Activated effector memory CD4-positive, alpha-beta T cell treated with anti-CD3 and anti-CD28 coated beads, Interleukin-2, amount 50 U/mL, for 16 hours (primary cell): ENCODE measurements around the gene KCNN1.
A peak's percentile ranks its signal among the peaks of the same experiment; 100 is the strongest.
"Not testable (repeated sequence)": the region's sequence is repeated elsewhere in the genome, so short reads cannot be mapped to it uniquely, and the experiment has no call there.

Experiments
- DNase-seq: peaks from one replicate; pipeline ENCODE4 v3.0.0-alpha.2; 2020

Gene KCNN1

GRCh38 chr19:17966550-17967256 is at the start of gene KCNN1:
Gene KCNN1 (plus strand): TSS chr19:17967107. CDS start chr19:17973889, 6,782 bp downstream.
- DNase-seq: no peak

GRCh38 chr19:17918151-17918550 is 48.8 kb upstream of the KCNN1 start:
- DNase-seq: not testable (repeated sequence)

- not testable (repeated sequence) for DNase-seq
Observed at GRCh38 chr19:17919122-17919521, 47.8 kb upstream of the KCNN1 start.

- no peak for DNase-seq
Observed at GRCh38 chr19:17920527-17920926, 46.4 kb upstream of the KCNN1 start.

GRCh38 chr19:17922138-17922537 is 44.8 kb upstream of the KCNN1 start:
- DNase-seq: no peak

- DNase-seq: no peak
Observed at GRCh38 chr19:17926044-17926443, 40.9 kb upstream of the KCNN1 start.

GRCh38 chr19:17929056-17929455 is 37.9 kb upstream of the KCNN1 start:
- DNase-seq: no peak

GRCh38 chr19:17931532-17932191 is 35.2 kb upstream of the KCNN1 start:
- DNase-seq: no peak

GRCh38 chr19:17932485-17933338 is 34.2 kb upstream of the KCNN1 start, which contains the start of gene CCDC124:
Gene CCDC124 (plus strand): TSS chr19:17933015. CDS start chr19:17936421, 3,406 bp downstream.
- peak; percentile 96 for DNase-seq

- no peak for DNase-seq
Observed at GRCh38 chr19:17933414-17934129, 33.3 kb upstream of the KCNN1 start.

GRCh38 chr19:17936379-17936778 is 30.5 kb upstream of the KCNN1 start:
- DNase-seq: no peak

GRCh38 chr19:17937371-17937900 is 29.5 kb upstream of the KCNN1 start:
- DNase-seq: no peak

GRCh38 chr19:17938092-17938845 is 28.6 kb upstream of the KCNN1 start:
- peak; percentile 93 for DNase-seq

- DNase-seq: no peak
Observed at GRCh38 chr19:17942181-17942580, 24.7 kb upstream of the KCNN1 start.

GRCh38 chr19:17942582-17943273 is 24.2 kb upstream of the KCNN1 start:
- DNase-seq: no peak

- DNase-seq: no peak
Observed at GRCh38 chr19:17943274-17944221, 23.4 kb upstream of the KCNN1 start.

GRCh38 chr19:17944301-17944700 is 22.6 kb upstream of the KCNN1 start:
- DNase-seq: no peak

- peak; percentile 69 for DNase-seq
Observed at GRCh38 chr19:17946965-17947784, 19.7 kb upstream of the KCNN1 start.
